ENCODE measurements around the gene TUT4. TPM values are rescaled to one million over a fixed set of nuclear protein-coding genes. Genes with fewer than 3 reads are reported as not detected.

The TUT4 gene
- total and polyA plus RNA-seq, 2 donors from 2014 or later: 19.7 to 47.8 TPM

DNA sequence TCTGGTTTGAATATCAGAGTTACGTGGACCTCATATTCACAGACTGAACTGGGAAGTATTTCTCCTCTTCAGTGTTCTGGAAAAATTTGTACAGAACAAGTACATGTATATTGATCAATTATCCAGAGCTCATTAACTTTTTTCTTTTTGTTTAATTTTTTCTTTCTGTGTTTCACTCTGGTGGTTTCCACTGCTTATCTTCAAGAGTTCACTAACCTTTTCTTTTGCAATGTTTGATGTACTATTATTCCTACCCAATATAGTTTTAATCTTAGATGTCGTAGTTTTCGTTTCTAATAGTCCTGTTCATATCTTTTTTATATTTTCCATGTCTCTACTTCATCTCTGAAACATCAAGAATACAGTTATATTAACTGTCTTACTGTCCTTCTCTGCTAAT lies 46.5 kb downstream of the TUT4 start:
- TF ChIP-seq, protein P1, sequence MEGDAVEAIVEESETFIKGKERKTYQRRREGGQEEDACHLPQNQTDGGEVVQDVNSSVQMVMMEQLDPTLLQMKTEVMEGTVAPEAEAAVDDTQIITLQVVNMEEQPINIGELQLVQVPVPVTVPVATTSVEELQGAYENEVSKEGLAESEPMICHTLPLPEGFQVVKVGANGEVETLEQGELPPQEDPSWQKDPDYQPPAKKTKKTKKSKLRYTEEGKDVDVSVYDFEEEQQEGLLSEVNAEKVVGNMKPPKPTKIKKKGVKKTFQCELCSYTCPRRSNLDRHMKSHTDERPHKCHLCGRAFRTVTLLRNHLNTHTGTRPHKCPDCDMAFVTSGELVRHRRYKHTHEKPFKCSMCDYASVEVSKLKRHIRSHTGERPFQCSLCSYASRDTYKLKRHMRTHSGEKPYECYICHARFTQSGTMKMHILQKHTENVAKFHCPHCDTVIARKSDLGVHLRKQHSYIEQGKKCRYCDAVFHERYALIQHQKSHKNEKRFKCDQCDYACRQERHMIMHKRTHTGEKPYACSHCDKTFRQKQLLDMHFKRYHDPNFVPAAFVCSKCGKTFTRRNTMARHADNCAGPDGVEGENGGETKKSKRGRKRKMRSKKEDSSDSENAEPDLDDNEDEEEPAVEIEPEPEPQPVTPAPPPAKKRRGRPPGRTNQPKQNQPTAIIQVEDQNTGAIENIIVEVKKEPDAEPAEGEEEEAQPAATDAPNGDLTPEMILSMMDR (IDR thresholded peaks at IDR 0.05; ENCODE audit: borderline replicate concordance, extremely low read depth, insufficient read depth): no peak
- DNase-seq (no peak), FAIRE-seq (no peak)
- no peak overlapping the region for H3K4me3 ChIP-seq (ENCODE audit: low read length in 3 of 3)
- H3K27ac ChIP-seq (ENCODE audit: low read depth in 2 of 2, low read length in 2 of 2): no peak overlapping the region
- H3K36me3 ChIP-seq (ENCODE audit: control insufficient read depth in 2 of 3, insufficient read depth in 3 of 3, low read length in 3 of 3): peaks cover 0 to 2% (median 0%) of the 10 kb centered on the region in 3 donors
- intact Hi-C loops (cut with DNase I): no loop called here
- H3K9me3 ChIP-seq (ENCODE audit: control insufficient read depth in 2 of 3, insufficient read depth in 1 of 3, low read length in 3 of 3): no peaks in the 10 kb centered on the region
- no peaks in the 10 kb centered on the region for H3K27me3 ChIP-seq (ENCODE audit: control insufficient read depth, insufficient read depth, low read length)
- H3K9ac ChIP-seq (ENCODE audit: low read length in 3 of 3): no peak overlapping the region
- H3K4me1 ChIP-seq (ENCODE audit: control insufficient read depth in 2 of 3, insufficient read depth in 2 of 3, low read depth in 1 of 3, low read length in 3 of 3): no peaks in the 10 kb centered on the region

DNA sequence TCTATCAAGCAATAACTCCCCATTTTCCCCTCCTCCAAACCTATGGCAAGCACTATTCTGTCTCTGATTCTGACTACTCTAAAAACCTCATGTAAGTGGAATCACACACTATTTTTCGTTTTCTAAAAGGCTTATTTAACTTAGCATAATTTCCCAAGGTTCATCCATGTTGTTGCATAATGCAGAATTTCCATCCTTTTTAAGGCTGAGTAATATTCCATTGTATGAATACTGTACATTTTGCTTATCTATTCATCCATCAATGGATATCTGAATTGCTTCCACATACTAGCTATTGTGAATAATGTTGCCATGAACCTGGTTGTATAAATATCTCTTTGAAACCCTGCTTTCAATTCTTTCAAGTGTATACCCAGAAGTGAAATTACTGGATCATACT lies 48.2 kb downstream of the TUT4 start:
- H3K9ac ChIP-seq (ENCODE audit: low read length in 3 of 3): no peak overlapping the region
- H3K4me3 ChIP-seq (ENCODE audit: low read length in 3 of 3): no peak overlapping the region
- no peaks in the 10 kb centered on the region for H3K27me3 ChIP-seq (ENCODE audit: control insufficient read depth, insufficient read depth, low read length)
- peaks cover 0 to 2% (median 0%) of the 10 kb centered on the region in 3 donors for H3K36me3 ChIP-seq (ENCODE audit: control insufficient read depth in 2 of 3, insufficient read depth in 3 of 3, low read length in 3 of 3)
- DNase-seq (no peak), FAIRE-seq (no peak)
- TF ChIP-seq, protein P1 (IDR thresholded peaks at IDR 0.05; ENCODE audit: borderline replicate concordance, extremely low read depth, insufficient read depth): no peak
- H3K4me1 ChIP-seq (ENCODE audit: control insufficient read depth in 2 of 3, insufficient read depth in 2 of 3, low read depth in 1 of 3, low read length in 3 of 3): no peaks in the 10 kb centered on the region
- intact Hi-C loops (cut with DNase I): no loop called here
- no peaks in the 10 kb centered on the region for H3K9me3 ChIP-seq (ENCODE audit: control insufficient read depth in 2 of 3, insufficient read depth in 1 of 3, low read length in 3 of 3)
- no peak overlapping the region for H3K27ac ChIP-seq (ENCODE audit: low read depth in 2 of 2, low read length in 2 of 2)

DNA sequence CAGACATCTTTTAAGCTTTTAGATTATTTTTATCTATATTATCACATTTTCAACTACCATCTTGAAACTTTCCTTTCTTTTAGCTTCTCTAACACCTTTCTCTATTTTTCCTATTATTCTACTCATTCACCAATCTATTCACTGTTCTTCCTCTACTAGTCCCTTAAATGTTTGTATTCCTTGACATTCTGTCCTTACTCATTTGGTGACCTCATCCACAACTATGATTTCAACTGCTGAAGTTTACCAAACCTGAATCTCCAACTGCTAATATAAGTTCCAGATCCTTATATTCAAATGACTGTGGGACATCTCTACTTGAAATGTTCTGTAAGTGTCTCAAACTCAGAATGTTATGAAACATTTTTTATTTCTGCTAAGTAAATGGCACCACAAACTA lies 49.2 kb downstream of the TUT4 start:
- intact Hi-C loops (cut with DNase I): no loop called here
- DNase-seq: no peak
- no peak overlapping the region for H3K27ac ChIP-seq (ENCODE audit: low read depth in 2 of 2, low read length in 2 of 2)

More for the DNA sequence above, 49.2 kb downstream of the TUT4 start:
- no peak overlapping the region for H3K4me3 ChIP-seq (ENCODE audit: low read length in 3 of 3)
- no peak overlapping the region for H3K9ac ChIP-seq (ENCODE audit: low read length in 3 of 3)
- TF ChIP-seq, protein P1 (IDR thresholded peaks at IDR 0.05; ENCODE audit: borderline replicate concordance, extremely low read depth, insufficient read depth): no peak
- peaks cover 0 to 3% (median 2%) of the 10 kb centered on the region in 3 donors for H3K36me3 ChIP-seq (ENCODE audit: control insufficient read depth in 2 of 3, insufficient read depth in 3 of 3, low read length in 3 of 3)
- H3K9me3 ChIP-seq (ENCODE audit: control insufficient read depth in 2 of 3, insufficient read depth in 1 of 3, low read length in 3 of 3): no peaks in the 10 kb centered on the region
- FAIRE-seq: no peak
- no peaks in the 10 kb centered on the region for H3K27me3 ChIP-seq (ENCODE audit: control insufficient read depth, insufficient read depth, low read length)
- no peaks in the 10 kb centered on the region for H3K4me1 ChIP-seq (ENCODE audit: control insufficient read depth in 2 of 3, insufficient read depth in 2 of 3, low read depth in 1 of 3, low read length in 3 of 3)

All from kidney (tissue), 14 donors.